GM23248 (cell line): ENCODE data around the gene DNAJC12. TPM values are rescaled to one million over a fixed set of nuclear protein-coding genes. Genes with fewer than 3 reads are reported as not detected.
A peak's percentile ranks its signal among the peaks of the same experiment; 100 is the strongest.

ENCODE experiments used
- DNase-seq: peaks from one replicate; pipeline ENCODE4 v3.0.0-alpha.2; 2015
- H2AFZ ChIP-seq: fragments of 200-600 bp; sonication (generic); 2 replicates; pipeline ENCODE4 v1.6.1; 2016; ENCODE audit warnings: antibody characterized with exemption
- H3F3A ChIP-seq: fragments of 200-600 bp; sonication (generic); 2 replicates; pipeline ENCODE4 v1.6.1; 2016; ENCODE audit warnings: mild to moderate bottlenecking, antibody characterized with exemption, mixed run types; ENCODE audit not compliant: insufficient read depth
- H3K27ac ChIP-seq: fragments of 200-600 bp; sonication (generic); 2 replicates; pipeline ENCODE4 v1.5.1; 2016; ENCODE audit warnings: mild to moderate bottlenecking
- H3K27me3 ChIP-seq: fragments of 200-600 bp; sonication (generic); replicated peaks from 2 replicates; pipeline ENCODE4 v1.6.1; 2016; ENCODE audit warnings: mild to moderate bottlenecking; ENCODE audit not compliant: insufficient read depth
- H3K36me3 ChIP-seq: fragments of 200-600 bp; sonication (generic); 2 replicates; pipeline ENCODE4 v1.6.1; 2016; ENCODE audit warnings: low read depth, mild to moderate bottlenecking
- H3K4me1 ChIP-seq: fragments of 200-600 bp; sonication (generic); 2 replicates; pipeline ENCODE4 v1.6.1; 2016; ENCODE audit warnings: mild to moderate bottlenecking; ENCODE audit not compliant: insufficient read depth
- H3K4me2 ChIP-seq: fragments of 200-600 bp; sonication (generic); one replicate; pipeline ENCODE4 v1.6.1; 2016; ENCODE audit warnings: mild to moderate bottlenecking; ENCODE audit not compliant: unreplicated experiment
- H3K4me3 ChIP-seq: fragments of 200-600 bp; sonication (generic); 2 replicates; pipeline ENCODE4 v1.5.1; 2016; ENCODE audit warnings: mild to moderate bottlenecking
- H3K79me2 ChIP-seq: fragments of 200-600 bp; sonication (generic); 2 replicates; pipeline ENCODE4 v1.6.1; 2016; ENCODE audit warnings: mild to moderate bottlenecking; ENCODE audit not compliant: insufficient read depth
- H3K9ac ChIP-seq: fragments of 200-600 bp; sonication (generic); 2 replicates; pipeline ENCODE4 v1.6.1; 2016; ENCODE audit warnings: mild to moderate bottlenecking
- H3K9me2 ChIP-seq: fragments of 200-600 bp; sonication (generic); 2 replicates; pipeline ENCODE4 v1.6.1; 2016; ENCODE audit warnings: mixed run types, mild to moderate bottlenecking, moderate library complexity; ENCODE audit not compliant: insufficient read depth
- H3K9me3 ChIP-seq: fragments of 200-600 bp; sonication (generic); one replicate; pipeline ENCODE4 v1.6.1; 2017; ENCODE audit warnings: low read depth
- H4K20me1 ChIP-seq: fragments of 200-600 bp; sonication (generic); 2 replicates; pipeline ENCODE4 v1.6.0; 2016; ENCODE audit not compliant: insufficient read depth
- EZH2 ChIP-seq: fragments of 200-600 bp; sonication (generic); IDR thresholded peaks from 2 replicates; pipeline ENCODE4 v1.6.1; 2018; ENCODE audit warnings: antibody characterized with exemption, mild to moderate bottlenecking; ENCODE audit not compliant: insufficient read depth, poor library complexity, severe bottlenecking
- EZH2phosphoT487 ChIP-seq: fragments of 200-600 bp; sonication (generic); IDR thresholded peaks from 2 replicates; pipeline ENCODE4 v1.6.1; 2018; ENCODE audit warnings: antibody characterized with exemption, moderate library complexity, mild to moderate bottlenecking, low read depth; ENCODE audit not compliant: insufficient read depth
- WGBS, 2 experiments: methylation state at CpG; one replicate each; pipeline ENCODE4 v1.1.6; 2015 to 2017; ENCODE audit warnings: low lambda C conversion rate in 2 of 2, low coverage in 1 of 2; ENCODE audit errors: missing lambda C conversion rate in 2 of 2; 5-methylcytosine and 5-hydroxymethylcytosine counted together
- in situ Hi-C: fragments of 300-500 bp; cut with MboI; formaldehyde crosslinking; loops from 2 replicates; pipeline ENCODE4 v1.15.0; 2020
- polyA plus RNA-seq: library from polyadenylated mRNA; unstranded; fragments of >200 nt; fragmentation: Nextera tagmentation; extraction: Ambion mirVana; gene quantifications from 2 replicates; pipeline ENCODE4 v1.2.1, GENCODE V29; 2016
- total RNA-seq: library from RNA; depleted of rRNA; stranded (reverse); fragments of >200 nt; shearing (Covaris generic); gene quantifications from 2 replicates; pipeline ENCODE4 v1.2.3, GENCODE V29; 2014

Gene DNAJC12
- total and polyA plus RNA-seq, 2 experiments from 2014 or later: 0.76 to 1.2 TPM

- peaks cover 12% of the 10 kb centered on the region; the same call in 1 of the 2 replicates for H3K27me3 ChIP-seq
- no peaks in the 10 kb centered on the region for H3K4me1 ChIP-seq
- TF ChIP-seq EZH2 (no peak), EZH2phosphoT487 (no peak)
- H3K9ac ChIP-seq: no peak overlapping the region
- peak; percentile 83 for DNase-seq
- H4K20me1 ChIP-seq: no peaks in the 10 kb centered on the region
- no peaks in the 10 kb centered on the region for H3K9me2 ChIP-seq
- no peak overlapping the region for H2AFZ ChIP-seq
- no peaks in the 10 kb centered on the region for H3K36me3 ChIP-seq
- WGBS, 2 experiments: 0% methylated on average over 4 of the region's 4 CpGs
- in situ Hi-C loops: no loop called here
- H3F3A ChIP-seq: no peaks in the 10 kb centered on the region
- no peaks in the 10 kb centered on the region for H3K79me2 ChIP-seq
- no peak overlapping the region for H3K4me2 ChIP-seq
- no peak overlapping the region for H3K27ac ChIP-seq
- no peak overlapping the region for H3K4me3 ChIP-seq
- no peaks in the 10 kb centered on the region for H3K9me3 ChIP-seq
Observed at GRCh38 chr10:67779465-67780203, 58.4 kb downstream of the DNAJC12 start.

GRCh38 chr10:67776371-67776770, 61.6 kb downstream of the DNAJC12 start:
- DNase-seq: no peak
- Histone ChIP-seq H3K4me3 (no peak overlapping the region), H3K27me3 (peaks cover 12% of the 10 kb centered on the region; the same call in 1 of the 2 replicates), H3F3A (0 out of 2 replicates have a peak, but pooled peaks cover 6% of the 10 kb centered on the region), H3K36me3 (no peaks in the 10 kb centered on the region), H4K20me1 (no peaks in the 10 kb centered on the region), H2AFZ (no peak overlapping the region), H3K9me3 (no peaks in the 10 kb centered on the region), H3K9me2 (no peaks in the 10 kb centered on the region), H3K4me2 (no peak overlapping the region), H3K27ac (no peak overlapping the region), H3K79me2 (no peaks in the 10 kb centered on the region), H3K4me1 (no peaks in the 10 kb centered on the region), H3K9ac (no peak overlapping the region)
- TF ChIP-seq EZH2: no peak
- TF ChIP-seq EZH2phosphoT487: no peak
- 23 to 29% methylated on average over 1 of the region's 1 CpG for WGBS, 2 experiments
- in situ Hi-C loops: no loop called here

- no peaks in the 10 kb centered on the region for H3K9me2 ChIP-seq
- 0 out of 2 replicates have a peak, but pooled peaks cover 6% of the 10 kb centered on the region for H3F3A ChIP-seq
- in situ Hi-C loops: no loop called here
- peaks cover 21% of the 10 kb centered on the region; the same call in 1 of the 2 replicates for H3K27me3 ChIP-seq
- no peak overlapping the region for H2AFZ ChIP-seq
- H3K36me3 ChIP-seq: no peaks in the 10 kb centered on the region
- H3K9ac ChIP-seq: no peak overlapping the region
- no peak overlapping the region for H3K4me2 ChIP-seq
- no peak overlapping the region for H3K4me3 ChIP-seq
- no peak for DNase-seq
- TF ChIP-seq EZH2 (no peak), EZH2phosphoT487 (no peak)
- H3K27ac ChIP-seq: no peak overlapping the region
- no peaks in the 10 kb centered on the region for H4K20me1 ChIP-seq
- no peaks in the 10 kb centered on the region for H3K9me3 ChIP-seq
- no peaks in the 10 kb centered on the region for H3K79me2 ChIP-seq
- 67 to 72% methylated on average over 2 of the region's 2 CpGs for WGBS, 2 experiments
- no peaks in the 10 kb centered on the region for H3K4me1 ChIP-seq
Observed at GRCh38 chr10:67775279-67775678, 62.7 kb downstream of the DNAJC12 start.

GRCh38 chr10:67772894-67773511, 65.0 kb downstream of the DNAJC12 start:
- H3K9me3 ChIP-seq: no peaks in the 10 kb centered on the region
- TF ChIP-seq EZH2 (no peak), EZH2phosphoT487 (no peak)
- peak; percentile 19 for DNase-seq
- H3K36me3 ChIP-seq: no peaks in the 10 kb centered on the region
- H3F3A ChIP-seq: 0 out of 2 replicates have a peak, but pooled peaks cover 6% of the 10 kb centered on the region
- no peaks in the 10 kb centered on the region for H3K79me2 ChIP-seq
- in situ Hi-C loops: no loop called here
- H2AFZ ChIP-seq: no peak overlapping the region
- no peak overlapping the region for H3K4me3 ChIP-seq
- no peak overlapping the region for H3K27ac ChIP-seq
- H3K9me2 ChIP-seq: no peaks in the 10 kb centered on the region
- H3K27me3 ChIP-seq: peaks cover 22% of the 10 kb centered on the region; the same call in 1 of the 2 replicates
- no peak overlapping the region for H3K9ac ChIP-seq
- H4K20me1 ChIP-seq: no peaks in the 10 kb centered on the region
- no peaks in the 10 kb centered on the region for H3K4me1 ChIP-seq
- H3K4me2 ChIP-seq: no peak overlapping the region
